Measurements from ENCODE around the gene FSTL1.

DNA sequence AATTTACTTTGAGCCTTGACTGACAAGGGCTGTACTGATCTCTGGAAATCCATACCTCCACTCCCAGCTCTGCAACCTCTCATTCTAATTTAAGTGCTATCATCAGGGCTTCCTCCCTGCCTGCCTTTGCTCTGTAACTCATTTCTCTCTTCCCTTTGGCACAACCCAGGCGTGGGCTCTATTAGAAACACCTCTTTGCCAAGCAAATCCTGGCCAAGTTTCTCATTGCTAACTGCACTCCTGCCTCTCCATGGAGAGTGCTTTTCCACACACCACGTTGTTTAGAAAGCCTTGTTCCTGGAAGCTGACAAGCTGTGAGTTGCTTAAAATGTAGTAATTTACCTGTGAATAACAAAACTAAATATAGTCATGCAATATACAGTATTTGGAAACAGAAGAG is 20.1 kb upstream of the FSTL1 start:
- TF ChIP-seq, protein P1, sequence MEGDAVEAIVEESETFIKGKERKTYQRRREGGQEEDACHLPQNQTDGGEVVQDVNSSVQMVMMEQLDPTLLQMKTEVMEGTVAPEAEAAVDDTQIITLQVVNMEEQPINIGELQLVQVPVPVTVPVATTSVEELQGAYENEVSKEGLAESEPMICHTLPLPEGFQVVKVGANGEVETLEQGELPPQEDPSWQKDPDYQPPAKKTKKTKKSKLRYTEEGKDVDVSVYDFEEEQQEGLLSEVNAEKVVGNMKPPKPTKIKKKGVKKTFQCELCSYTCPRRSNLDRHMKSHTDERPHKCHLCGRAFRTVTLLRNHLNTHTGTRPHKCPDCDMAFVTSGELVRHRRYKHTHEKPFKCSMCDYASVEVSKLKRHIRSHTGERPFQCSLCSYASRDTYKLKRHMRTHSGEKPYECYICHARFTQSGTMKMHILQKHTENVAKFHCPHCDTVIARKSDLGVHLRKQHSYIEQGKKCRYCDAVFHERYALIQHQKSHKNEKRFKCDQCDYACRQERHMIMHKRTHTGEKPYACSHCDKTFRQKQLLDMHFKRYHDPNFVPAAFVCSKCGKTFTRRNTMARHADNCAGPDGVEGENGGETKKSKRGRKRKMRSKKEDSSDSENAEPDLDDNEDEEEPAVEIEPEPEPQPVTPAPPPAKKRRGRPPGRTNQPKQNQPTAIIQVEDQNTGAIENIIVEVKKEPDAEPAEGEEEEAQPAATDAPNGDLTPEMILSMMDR (IDR thresholded peaks at IDR 0.05) = no peak
- no peak for TF ChIP-seq POLR2A (IDR thresholded peaks at IDR 0.05)

Measured in right lobe of liver (tissue), 4 donors.